ENCODE data around the gene SLC25A18.

- TF ChIP-seq EZH2phosphoT487 (IDR thresholded peaks at IDR 0.05; ENCODE audit: low read length) (no peak), CTCF (IDR thresholded peaks at IDR 0.05; ENCODE audit: low read length) (no peak), EZH2 (optimal IDR thresholded peaks at IDR 0.05; ENCODE audit: low read depth, low read length) (no peak)
These were observed 65.8 kb downstream of the SLC25A18 start for GRCh38 chr22:17629173-17629489.

Measured in MM.1S (cell line).